ENCODE measurements around the gene PRSS53. TPM values are rescaled to one million over a fixed set of nuclear protein-coding genes. Genes with fewer than 3 reads are reported as not detected.

The PRSS53 gene
- total RNA-seq, 2 experiments from 2014 or later, result 3.7 to 5.7 TPM

DNA sequence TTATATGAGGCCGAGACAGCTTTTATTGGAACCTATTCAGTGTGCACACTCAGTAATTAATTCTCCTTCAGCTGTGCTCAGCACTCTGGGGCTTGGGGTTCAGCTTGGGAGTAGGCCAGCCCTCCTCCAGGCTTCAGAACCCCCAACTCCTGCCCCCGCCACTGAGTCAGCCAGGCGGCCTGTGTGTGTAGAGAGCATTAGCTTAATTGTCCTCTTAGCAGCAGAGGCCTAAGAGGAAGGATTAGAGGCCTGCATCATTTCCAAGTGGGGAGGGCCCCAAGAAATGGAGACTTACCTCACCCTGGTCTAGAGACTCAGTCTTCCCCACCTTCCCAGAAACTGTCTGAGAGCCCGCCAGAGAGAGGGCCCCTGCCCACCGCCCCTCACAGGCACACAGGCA lies 772 bp downstream of the PRSS53 start:
- no peaks in the 10 kb centered on the region for H3K9me2 ChIP-seq (ENCODE audit: insufficient read depth, low read length)
- H3K79me2 ChIP-seq (ENCODE audit: insufficient read depth, low read depth, low read length), result peaks cover 9% of the 10 kb centered on the region; the same call in 1 of the 2 replicates
- no TSS peak for BruUV-seq (replicated peaks)
- ChIA-PET POLR2A (no interaction called here), CTCF (ENCODE audit: unreplicated experiment) (no interaction called here)
- no peak overlapping the region for H2AFZ ChIP-seq (ENCODE audit: low read length)
- no peak overlapping the region for H3K4me2 ChIP-seq (ENCODE audit: low read length)
- no peak for DNase-seq (ENCODE audit: low spot score)
- peaks cover 5% of the 10 kb centered on the region; the same call in 1 of the 2 replicates for H4K20me1 ChIP-seq (ENCODE audit: insufficient read depth, low read length)
- H3K9me3 ChIP-seq (ENCODE audit: low read length), result no peaks in the 10 kb centered on the region
- no peak overlapping the region for H3K4me3 ChIP-seq (ENCODE audit: low read depth, low read length, poor library complexity, severe bottlenecking)
- intact Hi-C loops (cut with micrococcal nuclease; ENCODE audit: unreplicated experiment), result no loop called here
- peaks cover 4% of the 10 kb centered on the region for H3K4me1 ChIP-seq (ENCODE audit: insufficient read depth, low read length, poor library complexity, severe bottlenecking)
- H3K27ac ChIP-seq (ENCODE audit: low read depth, low read length, poor library complexity, severe bottlenecking), result no peak overlapping the region
- H3K36me3 ChIP-seq (ENCODE audit: insufficient read depth, low read length), result peaks cover 58% of the 10 kb centered on the region
- TF ChIP-seq CTCF (conservative IDR thresholded peaks at IDR 0.05; ENCODE audit: low read length) (no peak), EZH2phosphoT487 (IDR thresholded peaks at IDR 0.05; ENCODE audit: borderline replicate concordance, low read depth, low read length) (no peak)

GRCh38 chr16:31087481-31087880 lies 1.3 kb downstream of the PRSS53 start:
- TF ChIP-seq EZH2phosphoT487 (IDR thresholded peaks at IDR 0.05; ENCODE audit: borderline replicate concordance, low read depth, low read length) (no peak), CTCF (conservative IDR thresholded peaks at IDR 0.05; ENCODE audit: low read length) (no peak)
- no peak overlapping the region for H2AFZ ChIP-seq (ENCODE audit: low read length)
- H4K20me1 ChIP-seq (ENCODE audit: insufficient read depth, low read length), result no peaks in the 10 kb centered on the region
- H3K4me1 ChIP-seq (ENCODE audit: insufficient read depth, low read length, poor library complexity, severe bottlenecking), result no peaks in the 10 kb centered on the region
- ChIA-PET POLR2A (no interaction called here), CTCF (ENCODE audit: unreplicated experiment) (no interaction called here)
- H3K4me3 ChIP-seq (ENCODE audit: low read depth, low read length, poor library complexity, severe bottlenecking), result no peak overlapping the region
- H3K36me3 ChIP-seq (ENCODE audit: insufficient read depth, low read length), result peaks cover 56% of the 10 kb centered on the region
- no peak for DNase-seq (ENCODE audit: low spot score)
- no peak overlapping the region for H3K27ac ChIP-seq (ENCODE audit: low read depth, low read length, poor library complexity, severe bottlenecking)
- no peak overlapping the region for H3K4me2 ChIP-seq (ENCODE audit: low read length)
- peaks cover 5% of the 10 kb centered on the region; the same call in 1 of the 2 replicates for H3K79me2 ChIP-seq (ENCODE audit: insufficient read depth, low read depth, low read length)
- intact Hi-C loops (cut with micrococcal nuclease; ENCODE audit: unreplicated experiment), result no loop called here
- no peaks in the 10 kb centered on the region for H3K9me2 ChIP-seq (ENCODE audit: insufficient read depth, low read length)
- H3K9me3 ChIP-seq (ENCODE audit: low read length), result no peaks in the 10 kb centered on the region
- BruUV-seq (replicated peaks), result no TSS peak

GRCh38 chr16:31086629-31086906 lies 2.2 kb downstream of the PRSS53 start:
- ChIA-PET CTCF (ENCODE audit: unreplicated experiment) (no interaction called here), POLR2A (no interaction called here)
- Histone ChIP-seq H2AFZ (ENCODE audit: low read length) (no peak overlapping the region), H3K36me3 (ENCODE audit: insufficient read depth, low read length) (peaks cover 62% of the 10 kb centered on the region), H3K27ac (ENCODE audit: low read depth, low read length, poor library complexity, severe bottlenecking) (no peak overlapping the region), H3K4me2 (ENCODE audit: low read length) (no peak overlapping the region), H3K4me3 (ENCODE audit: low read depth, low read length, poor library complexity, severe bottlenecking) (no peak overlapping the region), H3K4me1 (ENCODE audit: insufficient read depth, low read length, poor library complexity, severe bottlenecking) (no peaks in the 10 kb centered on the region), H3K9me3 (ENCODE audit: low read length) (no peaks in the 10 kb centered on the region), H3K79me2 (ENCODE audit: insufficient read depth, low read depth, low read length) (no peaks in the 10 kb centered on the region), H3K9me2 (ENCODE audit: insufficient read depth, low read length) (no peaks in the 10 kb centered on the region), H4K20me1 (ENCODE audit: insufficient read depth, low read length) (no peaks in the 10 kb centered on the region)
- BruUV-seq (replicated peaks), result no TSS peak
- intact Hi-C loops (cut with micrococcal nuclease; ENCODE audit: unreplicated experiment), result no loop called here
- no peak for DNase-seq (ENCODE audit: low spot score)
- TF ChIP-seq CTCF (conservative IDR thresholded peaks at IDR 0.05; ENCODE audit: low read length), result no peak
